GM12892 (cell line): ENCODE data around the gene TNNT1.

ENCODE experiments used
- POLR2A ChIP-seq: IDR thresholded peaks from 2 replicates; pipeline ENCODE4 v1.6.1; 2011; ENCODE audit warnings: low read depth, low read length, control low read depth
- POLR2AphosphoS5 ChIP-seq: IDR thresholded peaks from 2 replicates; pipeline ENCODE4 v1.6.1; 2011; ENCODE audit warnings: low read depth, low read length, control low read depth
- TAF1 ChIP-seq: IDR thresholded peaks from 2 replicates; pipeline ENCODE4 v1.6.1; 2011; ENCODE audit warnings: low read depth, mild to moderate bottlenecking, control low read depth, low read length, borderline replicate concordance

DNA sequence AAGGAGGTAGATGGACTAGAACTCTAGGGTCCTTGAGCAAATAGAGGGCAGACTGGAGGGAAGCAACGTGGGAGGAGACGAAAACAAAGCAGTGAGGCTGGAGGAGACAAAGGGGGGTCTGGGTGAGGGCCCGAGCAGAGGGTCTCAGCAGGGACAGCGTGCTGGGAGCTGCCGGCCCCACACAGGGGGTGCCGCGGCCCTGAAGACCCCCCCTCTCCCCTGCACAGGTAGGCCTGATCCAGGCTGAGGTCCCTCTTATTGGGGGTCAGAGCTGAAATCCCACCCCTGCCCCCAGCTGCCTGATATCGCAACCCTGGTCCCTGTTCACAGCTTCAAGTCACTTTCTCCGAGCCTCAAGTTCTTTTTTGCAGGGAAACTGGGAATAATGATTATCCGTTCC, 64.6 kb downstream of the TNNT1 start:
- TF ChIP-seq POLR2A (no peak), POLR2AphosphoS5 (no peak), TAF1 (no peak)
